ENCODE results near the gene AZIN2. TPM values are rescaled to one million over a fixed set of nuclear protein-coding genes. Genes with fewer than 3 reads are reported as not detected.

Gene AZIN2
- total RNA-seq, 2 experiments from 2014 or later, result 0.27 to 0.63 TPM

- Histone ChIP-seq H3K4me2 (ENCODE audit: low read length) (no peak overlapping the region), H3K27ac (ENCODE audit: low read depth, low read length, poor library complexity, severe bottlenecking) (no peak overlapping the region), H2AFZ (ENCODE audit: low read length) (no peak overlapping the region), H4K20me1 (ENCODE audit: insufficient read depth, low read length) (no peaks in the 10 kb centered on the region), H3K36me3 (ENCODE audit: insufficient read depth, low read length) (no peaks in the 10 kb centered on the region), H3K79me2 (ENCODE audit: insufficient read depth, low read depth, low read length) (no peaks in the 10 kb centered on the region), H3K4me1 (ENCODE audit: insufficient read depth, low read length, poor library complexity, severe bottlenecking) (no peaks in the 10 kb centered on the region), H3K9me3 (ENCODE audit: low read length) (no peaks in the 10 kb centered on the region), H3K9me2 (ENCODE audit: insufficient read depth, low read length) (no peaks in the 10 kb centered on the region), H3K4me3 (ENCODE audit: low read depth, low read length, poor library complexity, severe bottlenecking) (no peak overlapping the region)
- CTCF ChIA-PET (ENCODE audit: unreplicated experiment), result no interaction called here
- DNase-seq (ENCODE audit: low spot score), result no peak
- TF ChIP-seq CTCF (conservative IDR thresholded peaks at IDR 0.05; ENCODE audit: low read length) (no peak), EZH2phosphoT487 (IDR thresholded peaks at IDR 0.05; ENCODE audit: borderline replicate concordance, low read depth, low read length) (no peak)
- BruUV-seq (replicated peaks), result no TSS peak
- POLR2A ChIA-PET, result no interaction called here
- intact Hi-C loops (cut with micrococcal nuclease; ENCODE audit: unreplicated experiment), result no loop called here
Observed at GRCh38 chr1:33118274-33118673, 37.3 kb downstream of the AZIN2 start.

DNA sequence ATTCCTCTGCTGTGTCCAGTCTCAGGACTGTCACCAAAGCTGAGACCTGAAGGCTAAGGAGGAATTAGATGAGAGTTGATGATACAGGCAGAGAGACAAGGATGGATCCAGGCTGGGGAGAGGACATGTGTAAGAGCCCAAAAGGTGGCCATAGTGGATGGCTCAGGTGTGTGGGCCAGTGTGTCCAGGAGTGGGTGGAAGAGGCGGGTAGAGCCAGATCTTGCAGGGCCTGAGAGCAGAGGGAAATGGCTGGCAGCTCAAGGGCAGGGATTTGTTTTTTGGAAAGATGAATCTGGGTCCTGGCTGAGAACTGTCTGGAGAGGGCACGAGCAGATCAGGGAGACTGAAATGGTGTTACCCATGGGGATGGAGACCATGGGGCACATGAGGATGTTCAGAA lies 38.1 kb downstream of the AZIN2 start:
- Histone ChIP-seq H3K4me1 (ENCODE audit: insufficient read depth, low read length, poor library complexity, severe bottlenecking) (no peaks in the 10 kb centered on the region), H3K9me2 (ENCODE audit: insufficient read depth, low read length) (no peaks in the 10 kb centered on the region), H3K79me2 (ENCODE audit: insufficient read depth, low read depth, low read length) (no peaks in the 10 kb centered on the region), H3K9me3 (ENCODE audit: low read length) (no peaks in the 10 kb centered on the region), H3K27ac (ENCODE audit: low read depth, low read length, poor library complexity, severe bottlenecking) (no peak overlapping the region), H2AFZ (ENCODE audit: low read length) (no peak overlapping the region), H4K20me1 (ENCODE audit: insufficient read depth, low read length) (no peaks in the 10 kb centered on the region), H3K4me3 (ENCODE audit: low read depth, low read length, poor library complexity, severe bottlenecking) (no peak overlapping the region), H3K36me3 (ENCODE audit: insufficient read depth, low read length) (no peaks in the 10 kb centered on the region), H3K4me2 (ENCODE audit: low read length) (no peak overlapping the region)
- intact Hi-C loops (cut with micrococcal nuclease; ENCODE audit: unreplicated experiment), result no loop called here
- CTCF ChIA-PET (ENCODE audit: unreplicated experiment), result no interaction called here
- TF ChIP-seq EZH2phosphoT487 (IDR thresholded peaks at IDR 0.05; ENCODE audit: borderline replicate concordance, low read depth, low read length), result no peak
- no peak for TF ChIP-seq CTCF (conservative IDR thresholded peaks at IDR 0.05; ENCODE audit: low read length)
- DNase-seq (ENCODE audit: low spot score), result no peak
- POLR2A ChIA-PET, result no interaction called here
- no TSS peak for BruUV-seq (replicated peaks)

GRCh38 chr1:33119532-33120217 lies 38.7 kb downstream of the AZIN2 start:
- H4K20me1 ChIP-seq (ENCODE audit: insufficient read depth, low read length), result no peaks in the 10 kb centered on the region
- no peaks in the 10 kb centered on the region for H3K36me3 ChIP-seq (ENCODE audit: insufficient read depth, low read length)
- H3K9me3 ChIP-seq (ENCODE audit: low read length), result no peaks in the 10 kb centered on the region
- TF ChIP-seq EZH2phosphoT487 (IDR thresholded peaks at IDR 0.05; ENCODE audit: borderline replicate concordance, low read depth, low read length), result no peak
- no peak for TF ChIP-seq CTCF (conservative IDR thresholded peaks at IDR 0.05; ENCODE audit: low read length)
- H3K27ac ChIP-seq (ENCODE audit: low read depth, low read length, poor library complexity, severe bottlenecking), result no peak overlapping the region
- peak; percentile 24 for DNase-seq (ENCODE audit: low spot score)
- no peak overlapping the region for H2AFZ ChIP-seq (ENCODE audit: low read length)
- no peak overlapping the region for H3K4me3 ChIP-seq (ENCODE audit: low read depth, low read length, poor library complexity, severe bottlenecking)
- H3K79me2 ChIP-seq (ENCODE audit: insufficient read depth, low read depth, low read length), result no peaks in the 10 kb centered on the region
- no peak overlapping the region for H3K4me2 ChIP-seq (ENCODE audit: low read length)
- ChIA-PET POLR2A (no interaction called here), CTCF (ENCODE audit: unreplicated experiment) (no interaction called here)
- no peaks in the 10 kb centered on the region for H3K4me1 ChIP-seq (ENCODE audit: insufficient read depth, low read length, poor library complexity, severe bottlenecking)
- intact Hi-C loops (cut with micrococcal nuclease; ENCODE audit: unreplicated experiment), result no loop called here
- H3K9me2 ChIP-seq (ENCODE audit: insufficient read depth, low read length), result no peaks in the 10 kb centered on the region
- no TSS peak for BruUV-seq (replicated peaks)
